Measurements from ENCODE around the gene USP32.
A peak's percentile ranks its signal among the peaks of the same experiment; 100 is the strongest.

Gene USP32

DNA sequence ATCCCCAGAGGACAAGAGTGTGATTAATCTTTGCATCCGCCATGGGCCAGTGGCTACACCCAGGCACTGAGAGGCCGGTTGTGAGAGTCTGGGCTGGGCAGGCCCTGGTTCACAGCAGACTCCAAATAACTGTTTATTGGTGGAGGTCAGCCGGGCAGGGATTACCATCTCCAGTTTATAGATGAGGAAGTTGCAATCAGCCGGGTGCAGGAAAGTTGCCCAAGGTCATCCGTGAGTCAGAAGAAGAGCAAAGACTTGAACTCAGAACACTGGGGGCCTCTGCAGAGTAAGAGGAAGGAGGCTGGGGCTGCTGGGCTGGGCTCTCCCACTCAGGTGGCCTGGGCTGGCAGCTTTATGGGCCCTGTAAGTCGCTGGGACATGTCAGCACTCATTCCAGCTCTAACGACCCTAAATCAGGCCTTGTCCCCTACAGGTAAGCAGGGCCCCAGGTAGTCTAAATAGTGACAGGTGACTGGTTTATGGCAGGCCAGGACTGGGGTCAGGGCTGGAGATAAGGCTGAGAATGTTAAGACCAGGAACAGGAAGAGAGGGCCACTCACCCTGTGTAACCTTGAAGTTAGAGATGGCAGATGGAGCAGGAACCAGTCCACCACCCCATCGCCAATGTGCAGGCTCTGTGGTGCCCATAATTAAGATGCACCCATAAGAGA, 244.2 kb downstream of the USP32 start:
- no peak for DNase-seq

DNA sequence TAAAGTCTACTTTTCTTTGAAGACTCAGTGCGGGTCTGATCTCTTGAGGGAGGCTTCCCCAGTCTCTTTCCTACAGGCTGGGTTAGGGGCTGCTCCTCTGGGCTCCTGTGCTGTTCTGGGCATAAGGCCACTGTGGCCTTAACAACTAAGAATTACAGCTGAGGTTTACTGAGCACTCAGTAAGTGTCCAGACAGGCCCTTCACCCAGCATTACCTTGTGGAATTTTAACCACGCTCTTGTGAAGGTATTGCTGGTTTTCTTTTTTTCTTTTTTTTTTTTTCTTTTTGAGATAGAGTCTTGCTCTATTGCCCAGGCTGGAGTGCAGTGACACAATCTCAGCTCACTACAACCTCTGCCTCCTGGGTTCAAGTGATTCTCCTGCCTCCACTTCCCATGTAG, 245.7 kb downstream of the USP32 start:
- DNase-seq = no peak

DNA sequence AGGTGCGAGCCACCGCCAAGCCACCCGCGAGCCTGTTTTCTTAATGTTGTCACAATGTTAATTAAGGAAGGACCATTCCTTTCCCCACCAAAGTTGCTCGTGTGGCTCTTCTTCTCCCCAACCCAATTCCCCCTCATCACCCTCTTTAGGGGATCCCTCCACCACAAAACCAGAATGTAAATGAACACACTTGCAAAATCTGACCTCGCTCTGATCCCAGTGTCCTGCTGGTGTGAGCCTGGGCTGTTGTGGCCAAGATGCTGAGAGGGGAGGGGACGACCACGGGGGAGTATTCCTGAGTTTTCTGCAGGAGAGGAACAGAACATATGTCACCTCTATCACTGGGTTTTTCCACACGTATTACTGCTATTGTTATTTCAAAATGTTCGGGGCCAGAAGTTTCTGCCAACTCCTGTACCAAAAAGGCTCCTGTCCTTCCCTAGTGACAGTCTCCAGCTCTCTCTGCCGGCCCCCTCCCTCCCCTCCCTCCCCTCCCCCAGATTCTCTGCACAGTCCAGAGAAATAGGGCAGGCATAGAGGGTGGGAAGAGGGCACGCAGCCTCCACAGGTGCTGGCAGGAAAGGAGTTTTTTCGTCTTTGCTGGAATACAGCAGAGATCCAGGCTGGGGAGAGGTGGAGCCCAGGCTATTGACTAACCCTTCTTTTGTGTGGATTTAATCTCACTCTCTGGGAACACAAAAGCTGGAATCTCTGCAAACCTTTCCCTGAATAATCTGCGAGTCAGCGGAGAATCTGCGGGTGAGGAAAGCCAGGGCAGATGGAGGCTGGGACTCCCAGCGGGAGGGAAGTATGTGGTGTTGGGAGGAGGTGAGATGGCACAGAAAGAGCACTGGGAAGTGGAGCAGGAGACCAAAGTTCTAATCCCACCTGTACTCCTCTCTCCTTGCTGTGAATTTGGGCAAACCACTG, 246.7 kb downstream of the USP32 start:
- no peak for DNase-seq

DNA sequence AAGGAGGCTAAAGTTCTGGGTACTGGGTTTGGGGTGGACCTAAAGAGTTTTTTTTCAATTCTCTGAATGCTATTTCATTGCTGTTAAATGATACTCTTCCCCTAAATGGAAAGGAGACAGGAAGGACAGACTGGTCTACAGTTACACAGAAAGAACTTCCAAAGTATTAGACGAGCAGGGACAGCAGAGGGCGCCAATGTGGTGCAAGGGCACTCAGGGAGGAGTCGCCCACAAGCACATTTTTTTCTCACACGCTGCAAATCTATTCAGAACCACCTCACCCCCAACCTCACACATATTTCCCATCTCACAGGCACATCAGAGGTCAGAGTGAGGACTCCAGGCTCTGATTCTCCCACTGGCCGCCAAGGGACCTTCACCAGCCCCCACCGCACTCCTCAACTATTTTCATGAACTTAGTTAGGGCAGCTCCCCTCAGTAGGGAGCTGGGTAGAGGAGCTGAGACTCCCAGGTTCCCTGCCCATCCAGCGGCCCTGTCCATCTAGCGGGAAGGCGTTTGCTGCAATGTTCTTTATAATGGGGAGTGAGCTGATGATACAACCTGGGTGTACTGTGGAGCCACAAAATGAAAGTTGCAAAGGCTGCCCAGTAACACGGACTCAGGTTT, 248.9 kb downstream of the USP32 start:
- DNase-seq = peak; percentile 76 to 83

DNA sequence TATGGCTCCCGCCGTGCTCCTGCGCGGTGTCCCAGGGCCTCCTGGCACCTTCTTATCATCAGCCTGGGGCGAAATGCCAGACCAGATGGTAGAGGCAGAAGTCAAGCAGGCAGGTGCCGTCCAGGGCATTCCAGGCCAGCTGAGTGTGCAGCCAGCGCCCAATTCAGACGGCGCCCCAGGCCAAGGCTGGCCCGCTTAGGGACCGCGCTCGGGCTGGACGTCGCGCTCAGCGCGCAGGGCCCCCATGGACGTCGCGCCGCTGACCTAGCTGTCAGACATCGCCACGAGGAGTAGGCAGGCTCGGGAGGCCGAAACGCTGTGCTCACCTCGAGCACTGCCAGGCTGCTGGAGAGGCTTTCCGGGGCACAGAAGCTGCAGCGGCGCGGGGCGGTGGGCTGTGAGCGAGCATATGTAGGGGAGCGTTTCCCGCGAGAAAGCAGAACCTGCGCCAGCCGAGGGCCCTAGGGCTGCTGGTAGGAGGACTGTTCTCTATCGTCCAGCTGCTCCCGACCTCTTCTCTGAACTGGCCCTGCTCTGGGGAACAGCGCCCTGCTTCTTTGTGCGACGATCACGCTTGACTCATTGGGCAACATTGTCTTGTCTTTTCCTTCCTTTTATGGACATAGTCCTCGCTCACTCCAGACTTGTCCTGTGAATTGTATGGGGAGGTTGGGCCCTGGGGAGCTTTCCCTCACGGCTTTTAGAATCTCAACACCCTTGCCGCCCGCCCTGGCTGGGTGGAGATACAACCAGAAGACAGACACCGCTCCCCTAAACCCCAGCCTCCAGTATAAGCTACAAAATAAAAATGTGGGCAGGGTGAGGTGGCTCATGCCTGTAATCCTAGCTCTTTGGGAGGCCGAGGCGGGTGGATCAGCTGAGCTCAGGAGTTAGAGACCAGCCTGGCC, 250.6 kb downstream of the USP32 start:
- no peak for DNase-seq

DNA sequence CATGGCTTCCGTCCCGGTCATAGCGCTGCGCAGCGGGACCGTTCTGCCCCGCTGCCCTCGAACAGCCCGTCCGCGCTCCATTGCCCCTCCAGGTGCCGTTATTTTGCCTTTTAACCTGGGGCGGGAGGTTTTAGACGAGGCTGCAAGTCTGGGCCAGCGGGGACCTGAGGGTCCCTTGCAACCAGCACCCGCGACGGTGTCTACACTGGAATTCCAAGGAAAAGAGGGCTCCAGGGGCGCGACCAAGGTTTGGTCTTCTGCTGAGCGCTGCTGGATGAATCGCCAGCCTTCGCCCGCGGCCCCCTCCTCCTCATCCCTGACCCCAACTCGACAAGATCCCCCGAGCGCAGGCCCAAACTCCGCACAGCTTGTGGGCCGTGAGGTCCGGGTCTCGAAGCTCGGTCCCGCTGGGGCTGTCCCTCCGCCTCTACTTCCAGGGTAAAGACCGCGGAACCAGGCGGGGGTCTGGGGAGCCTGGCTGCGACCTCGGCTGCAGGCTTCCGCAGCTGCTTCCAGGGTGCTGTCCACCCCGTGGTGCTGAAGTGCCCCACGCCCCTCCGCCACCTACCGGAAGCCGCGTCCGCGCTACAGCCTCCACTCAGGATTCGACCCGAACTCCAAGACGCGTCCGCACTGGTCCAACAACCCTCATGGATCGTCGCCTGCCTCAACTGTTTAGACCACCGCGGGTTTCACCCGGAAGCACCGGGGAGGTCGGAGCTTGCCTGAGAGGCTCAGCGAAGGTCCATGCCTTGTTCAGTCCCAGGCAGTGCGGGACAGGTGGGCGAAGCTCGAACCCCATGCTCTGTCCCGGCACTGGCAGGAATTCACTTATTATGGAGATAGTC, 252.3 kb downstream of the USP32 start:
- peak; percentile 58 to 61 for DNase-seq

DNA sequence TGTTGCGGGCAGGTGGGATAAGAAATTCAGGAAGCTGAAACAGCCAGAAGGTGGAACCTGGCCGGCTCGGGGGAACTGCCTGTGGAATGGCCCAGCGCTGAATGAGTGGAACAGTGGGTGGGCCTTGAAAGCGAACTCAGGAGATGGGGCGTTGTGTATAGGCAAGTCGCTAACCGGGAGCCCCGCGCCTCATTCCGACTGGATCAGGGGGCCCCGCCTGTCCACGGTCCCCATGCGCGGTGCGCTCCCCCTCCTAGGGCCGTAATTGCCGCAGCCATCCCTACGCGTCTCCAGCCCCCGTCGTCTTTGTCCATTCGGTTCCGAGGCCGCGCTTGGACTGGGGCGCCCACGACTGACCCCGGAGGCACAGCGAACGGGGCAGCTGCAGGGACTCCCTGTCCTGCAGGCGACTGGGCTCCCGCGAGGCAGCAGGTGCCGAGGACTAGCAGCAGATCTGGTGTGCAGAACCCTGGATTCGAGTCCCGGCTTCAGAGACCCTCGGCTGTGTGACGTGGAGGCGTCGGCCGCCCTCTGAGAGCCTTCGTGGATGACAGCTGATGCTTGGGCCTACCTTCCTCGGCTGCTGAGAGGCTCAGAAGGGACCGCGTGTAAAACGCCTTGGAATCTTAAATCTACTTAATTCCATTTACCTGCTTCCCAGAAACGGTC, 253.0 kb downstream of the USP32 start:
- DNase-seq = no peak

DNA sequence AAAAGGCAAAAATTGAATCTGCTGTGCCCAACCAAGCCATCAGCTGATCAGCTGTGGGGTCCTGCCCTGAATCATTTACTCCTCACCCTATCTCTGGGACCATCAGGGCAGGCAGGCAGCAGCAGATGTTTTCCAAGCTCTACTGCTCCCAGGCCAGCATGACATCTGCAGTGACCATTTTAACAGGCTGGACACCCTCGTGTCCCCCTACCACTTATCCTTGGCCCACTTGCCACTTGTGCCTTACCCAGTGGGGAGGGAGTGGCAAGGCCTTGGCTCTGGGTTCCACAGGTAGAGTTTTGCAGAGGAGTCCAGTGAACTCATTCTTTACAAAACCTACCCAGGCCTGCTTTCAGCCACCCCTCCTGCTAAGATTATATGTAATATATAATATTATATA, 254.2 kb downstream of the USP32 start:
- no peak for DNase-seq

DNA sequence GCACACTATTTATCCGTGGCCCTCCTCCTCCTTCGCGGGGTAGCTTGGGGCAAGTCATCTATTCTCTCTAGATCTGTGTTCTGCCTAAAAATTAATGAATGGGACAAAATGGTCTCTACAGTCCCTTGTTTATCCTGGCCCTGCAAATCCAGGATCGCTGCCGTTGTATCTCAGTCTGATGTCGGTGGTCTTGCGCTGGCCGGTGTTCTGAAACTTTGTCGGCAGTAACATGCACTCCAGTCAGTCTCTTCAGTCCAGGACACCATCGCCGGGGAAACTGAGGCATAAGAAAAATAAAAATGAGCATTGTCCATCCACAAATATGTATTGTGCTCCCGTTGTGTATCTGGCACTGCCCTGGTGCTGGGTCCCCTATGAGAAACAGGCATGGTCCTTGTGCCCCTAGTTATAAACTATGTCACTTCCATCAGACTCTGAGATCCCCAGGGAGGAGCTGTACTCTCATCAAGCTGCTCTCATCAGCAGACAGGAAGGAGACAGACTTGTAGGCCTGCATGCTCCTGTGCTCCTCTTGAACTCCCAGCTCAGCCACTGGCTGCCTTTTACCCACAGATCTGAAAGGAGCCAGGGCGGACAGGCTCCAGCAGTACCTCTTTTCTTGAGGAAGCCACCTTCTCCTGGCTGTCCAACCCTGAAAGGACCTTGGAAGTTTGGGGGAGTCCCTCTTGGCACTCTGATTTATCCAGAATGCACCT, 255.8 kb downstream of the USP32 start:
- DNase-seq = no peak

DNA sequence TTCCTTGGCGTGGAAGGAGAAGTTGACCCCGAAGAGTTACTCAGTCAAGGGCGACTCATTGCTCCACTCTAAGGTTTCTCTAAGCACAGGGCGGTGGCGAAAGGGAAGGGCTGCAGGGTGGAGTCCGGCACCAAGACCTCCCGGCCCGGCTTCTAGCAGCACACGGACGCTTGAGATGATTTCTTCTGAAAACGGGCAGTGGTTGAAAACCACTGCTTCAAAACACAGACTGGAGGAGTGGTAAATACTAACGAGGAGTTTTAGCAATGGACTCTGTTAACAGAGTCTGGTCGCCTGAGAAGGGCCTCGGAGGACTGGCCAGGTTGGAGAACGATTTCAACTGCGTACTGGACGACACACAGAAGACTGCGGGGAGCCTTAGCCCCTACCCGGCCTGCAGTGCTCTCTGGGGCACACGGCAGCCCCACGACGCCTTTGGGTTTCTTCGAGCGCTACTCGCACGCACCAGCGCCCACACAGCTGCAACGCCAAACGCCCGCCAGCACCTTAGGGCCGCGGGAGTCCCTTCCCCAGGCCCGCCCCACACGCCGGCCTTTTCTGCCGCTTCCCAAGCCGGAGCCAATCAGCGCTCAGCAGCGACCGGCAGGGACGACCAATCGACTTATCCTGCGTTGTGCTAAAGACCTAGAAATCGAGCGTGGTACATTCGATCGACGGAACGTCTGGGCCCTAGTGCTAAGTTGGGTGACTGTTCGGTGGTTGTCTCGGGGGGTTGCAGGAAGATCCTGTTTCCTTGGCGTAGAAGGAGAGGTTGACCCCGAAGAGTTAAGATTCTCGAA, 256.6 kb downstream of the USP32 start:
- peak; percentile 75 to 78 for DNase-seq

DNA sequence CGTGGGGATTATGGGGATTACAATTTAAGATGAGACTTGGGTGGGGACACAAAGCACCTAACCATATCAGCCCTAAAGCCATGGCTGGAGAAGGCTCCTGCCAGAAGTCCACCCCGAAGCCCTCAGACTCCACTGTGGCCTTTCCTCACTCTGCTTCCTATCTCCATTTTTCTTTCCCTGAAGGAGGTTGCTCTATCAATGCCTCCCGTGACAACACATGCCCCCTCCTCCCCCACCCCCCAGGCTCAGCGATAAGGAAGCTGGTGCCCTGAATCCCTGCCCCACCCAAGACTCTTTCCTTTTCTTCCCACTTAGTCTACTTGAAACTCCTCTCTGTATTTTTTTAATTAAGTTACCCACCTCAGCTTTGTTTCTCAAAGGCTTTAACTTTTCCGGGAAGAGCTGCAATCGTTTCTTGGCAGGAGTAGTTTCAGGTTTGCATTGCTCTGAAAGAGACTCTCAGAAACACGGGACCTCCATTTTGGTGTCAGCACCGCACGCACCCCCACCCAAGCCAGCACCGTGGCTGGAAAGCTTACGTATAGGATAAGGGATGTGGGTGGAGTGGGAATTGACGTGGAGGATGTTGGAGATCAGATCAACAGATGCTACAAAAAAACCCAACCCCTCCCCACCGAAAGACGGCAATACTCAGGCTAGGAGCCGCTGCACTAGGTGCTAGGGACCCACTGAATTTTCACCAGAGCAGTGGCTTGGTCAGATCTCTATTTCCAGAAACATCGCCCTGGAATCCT, 257.4 kb downstream of the USP32 start:
- no peak for DNase-seq

DNA sequence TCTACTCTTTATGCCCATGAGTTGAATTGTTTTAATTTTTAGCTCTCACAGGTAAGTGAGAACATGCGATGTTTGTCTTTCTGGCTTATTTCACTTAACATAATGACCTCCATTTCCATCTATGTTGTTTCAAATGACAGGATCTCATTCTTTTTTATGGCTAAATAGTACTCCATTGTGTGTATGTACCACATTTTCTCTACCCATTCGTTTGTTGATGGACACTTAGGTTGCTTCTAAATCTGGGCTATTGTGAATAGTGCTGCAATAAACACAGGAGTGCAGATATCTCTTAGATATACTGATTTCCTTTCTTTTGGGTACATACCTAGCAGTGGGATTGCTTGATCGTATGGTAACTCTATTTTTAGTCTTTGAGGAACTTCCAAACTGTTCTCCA, 261.5 kb downstream of the USP32 start:
- no peak for DNase-seq

DNA sequence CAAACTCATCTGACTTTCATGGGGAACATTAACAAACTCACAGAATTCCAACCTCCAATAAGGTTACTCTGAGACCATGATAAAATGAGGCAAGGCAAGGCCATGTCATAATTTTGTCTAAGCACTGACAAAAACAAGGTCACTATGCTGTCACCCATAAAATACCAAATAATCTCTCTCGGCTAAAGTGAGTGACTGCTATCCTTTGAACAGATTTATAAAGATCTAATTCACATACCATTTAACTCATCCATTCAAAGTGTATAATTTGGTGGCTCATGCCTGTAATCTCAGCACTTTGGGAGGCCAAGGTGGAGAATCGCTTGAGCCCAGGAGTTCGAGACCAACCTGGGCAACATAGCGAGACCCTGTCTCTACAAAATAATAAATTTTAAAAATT, 262.8 kb downstream of the USP32 start:
- DNase-seq = no peak
